ENCODE results near the gene STK38L.

Gene STK38L

GRCh38 chr12:27207615-27208413 lies 36.3 kb upstream of the STK38L start:
- no peak overlapping the region for H3K27ac ChIP-seq (ENCODE audit: extremely low read depth, low read depth, low read length)
- TF ChIP-seq ZNF146 (tag by site-specific recombination; IDR thresholded peaks at IDR 0.05) (no peak), KLF7 (tag by site-specific recombination; IDR thresholded peaks at IDR 0.05; ENCODE audit: borderline replicate concordance) (no peak), ZNF777 (tag by site-specific recombination; IDR thresholded peaks at IDR 0.05; ENCODE audit: borderline replicate concordance) (no peak), ZNF449 (tag by site-specific recombination; IDR thresholded peaks at IDR 0.05) (no peak), ELK4 (IDR thresholded peaks at IDR 0.05; ENCODE audit: borderline replicate concordance, low read depth, low read length) (no peak), ZNF701 (tag by site-specific recombination; IDR thresholded peaks at IDR 0.05) (no peak), ZNF394 (tag by site-specific recombination; IDR thresholded peaks at IDR 0.05; ENCODE audit: borderline replicate concordance) (no peak), SCRT1 (tag by site-specific recombination; IDR thresholded peaks at IDR 0.05; ENCODE audit: borderline replicate concordance) (no peak)
- ChIA-PET CTCF (interaction anchor here (0.5 to 1.1 kb wide), 3 partner anchors 9 to 85 kb away, joined by 3 read pairs; no protein-coding TSS in a partner anchor), POLR2A (no interaction called here)
- no peak overlapping the region for H3K4me3 ChIP-seq (ENCODE audit: low read depth, low read length)
- H3K9me3 ChIP-seq (ENCODE audit: control insufficient read depth, insufficient read depth, low read depth, low read length), result no peaks in the 10 kb centered on the region
- no peaks in the 10 kb centered on the region for H3K36me3 ChIP-seq (ENCODE audit: control insufficient read depth in 2 of 2, insufficient read depth in 1 of 2, low read length in 2 of 2)
- H3K4me1 ChIP-seq (ENCODE audit: control insufficient read depth, insufficient read depth, low read length), result no peaks in the 10 kb centered on the region

- Histone ChIP-seq H3K9me3 (ENCODE audit: control insufficient read depth, insufficient read depth, low read depth, low read length) (no peaks in the 10 kb centered on the region), H3K4me1 (ENCODE audit: control insufficient read depth, insufficient read depth, low read length) (no peaks in the 10 kb centered on the region), H3K27ac (ENCODE audit: extremely low read depth, low read depth, low read length) (no peak overlapping the region), H3K4me3 (ENCODE audit: low read depth, low read length) (no peak overlapping the region), H3K36me3 (ENCODE audit: control insufficient read depth in 2 of 2, insufficient read depth in 1 of 2, low read length in 2 of 2) (no peaks in the 10 kb centered on the region)
- POLR2A ChIA-PET, result no interaction called here
- CTCF ChIA-PET, result interaction anchor here (1.0 to 1.1 kb wide), 2 partner anchors 8 to 16 kb away, joined by 3 read pairs; no protein-coding TSS in a partner anchor
- TF ChIP-seq ZBTB26 (tag by site-specific recombination; optimal IDR thresholded peaks at IDR 0.05) (no peak), KLF7 (tag by site-specific recombination; IDR thresholded peaks at IDR 0.05; ENCODE audit: borderline replicate concordance) (no peak), ZNF629 (tag by site-specific recombination; IDR thresholded peaks at IDR 0.05) (no peak), ZSCAN16 (tag by site-specific recombination; IDR thresholded peaks at IDR 0.05) (no peak), ZBTB7A (tag by site-specific recombination; IDR thresholded peaks at IDR 0.05; ENCODE audit: low read depth) (no peak), ZNF146 (tag by site-specific recombination; IDR thresholded peaks at IDR 0.05) (no peak)
Observed at GRCh38 chr12:27208414-27208750, 35.7 kb upstream of the STK38L start.

- no peak overlapping the region for H3K4me3 ChIP-seq (ENCODE audit: low read depth, low read length)
- no peaks in the 10 kb centered on the region for H3K4me1 ChIP-seq (ENCODE audit: control insufficient read depth, insufficient read depth, low read length)
- POLR2A ChIA-PET, result no interaction called here
- H3K36me3 ChIP-seq (ENCODE audit: control insufficient read depth in 2 of 2, insufficient read depth in 1 of 2, low read length in 2 of 2), result no peaks in the 10 kb centered on the region
- CTCF ChIA-PET, result interaction anchor here (0.5 kb wide), 1 partner anchor 8 kb away, joined by 5 read pairs; no protein-coding TSS in a partner anchor
- no peak overlapping the region for H3K27ac ChIP-seq (ENCODE audit: extremely low read depth, low read depth, low read length)
- H3K9me3 ChIP-seq (ENCODE audit: control insufficient read depth, insufficient read depth, low read depth, low read length), result no peaks in the 10 kb centered on the region
- TF ChIP-seq SP2 (tag by site-specific recombination; IDR thresholded peaks at IDR 0.05) (no peak), ZNF513 (tag by site-specific recombination; IDR thresholded peaks at IDR 0.05) (no peak), GLIS1 (tag by site-specific recombination; IDR thresholded peaks at IDR 0.05) (no peak), ZNF639 (tag by site-specific recombination; IDR thresholded peaks at IDR 0.05) (no peak), ZNF747 (tag by site-specific recombination; IDR thresholded peaks at IDR 0.05) (no peak), ZNF530 (tag by site-specific recombination; IDR thresholded peaks at IDR 0.05; ENCODE audit: low read depth) (no peak)
Observed at GRCh38 chr12:27209257-27209910, 34.7 kb upstream of the STK38L start.
